H1 (cell line): ENCODE data around the gene RIN3. TPM values are rescaled to one million over a fixed set of nuclear protein-coding genes. Genes with fewer than 3 reads are reported as not detected.

ENCODE experiments used
- CTCF ChIA-PET: fragments of 300-600 bp; sonication (Branson Sonifier 250); formaldehyde crosslinking; loops from one replicate; lab custom pipeline; 2021; ENCODE audit not compliant: partially characterized antibody; lab: Charles Lee
- POLR2A ChIA-PET: fragments of 300-600 bp; sonication (Branson Sonifier 250); formaldehyde crosslinking; loops from one replicate; lab custom pipeline; 2021; ENCODE audit warnings: inconsistent platforms; ENCODE audit not compliant: partially characterized antibody; lab: Charles Lee
- DNase-seq, 2 experiments: peaks; one replicate each; pipeline versions ENCODE4 v3.0.0 to v3.0.0-alpha.2; 2010 to 2022; ENCODE audit warnings: low spot score in 2 of 2, low read depth in 1 of 2, mixed read lengths in 1 of 2
- FAIRE-seq: peaks from 2 replicates; lab custom pipeline; 2011; peaks lifted over from hg19 to GRCh38; lab: Jason Lieb, UNC
- H2AFZ ChIP-seq: 2 replicates; pipeline ENCODE4 v1.8.1; 2012; ENCODE audit warnings: low read length, inconsistent platforms
- H2AK5ac ChIP-seq: 2 replicates; pipeline ENCODE4 v1.6.1; 2013; ENCODE audit warnings: low read depth, low read length
- H2BK120ac ChIP-seq: replicated peaks from 2 replicates; pipeline ENCODE3; 2013; ENCODE audit warnings: low read depth, low read length, inconsistent platforms
- H2BK12ac ChIP-seq: 2 replicates; pipeline ENCODE4 v1.6.1; 2013; ENCODE audit warnings: low read depth, low read length
- H2BK15ac ChIP-seq: 2 replicates; pipeline ENCODE4 v1.6.1; 2013; ENCODE audit warnings: low read length
- H2BK20ac ChIP-seq: 2 replicates; pipeline ENCODE4 v1.6.1; 2013; ENCODE audit warnings: low read length
- H2BK5ac ChIP-seq: 2 replicates; pipeline ENCODE4 v1.6.1; 2013; ENCODE audit warnings: low read depth, low read length
- H3K14ac ChIP-seq: 2 replicates; pipeline ENCODE4 v1.6.1; 2013; ENCODE audit warnings: inconsistent platforms; ENCODE audit not compliant: insufficient read length
- H3K18ac ChIP-seq: 2 replicates; pipeline ENCODE4 v1.6.1; 2013; ENCODE audit warnings: low read length; ENCODE audit errors: extremely low read depth
- H3K23ac ChIP-seq: 2 replicates; pipeline ENCODE4 v1.6.1; 2013; ENCODE audit warnings: inconsistent platforms; ENCODE audit not compliant: insufficient read length
- H3K23me2 ChIP-seq: 2 replicates; pipeline ENCODE4 v1.6.1; 2013; ENCODE audit warnings: low read depth, low read length
- H3K27ac ChIP-seq: 2 replicates; pipeline ENCODE4 v1.6.1; 2011; ENCODE audit warnings: low read depth, low read length, inconsistent platforms
- H3K27me3 ChIP-seq, 4 experiments: replicated peaks in 1 of 4; 1 replicate in 1 of 4; 2 replicates in 3 of 4; pipeline versions ENCODE4 v1.6.1 to v1.8.1; 2011 to 2013; ENCODE audit warnings: low read length in 3 of 4, mild to moderate bottlenecking in 3 of 4, inconsistent platforms in 2 of 4, mixed read lengths in 2 of 4, moderate library complexity in 1 of 4; ENCODE audit not compliant: control insufficient read depth in 3 of 4, insufficient read depth in 3 of 4; ENCODE audit errors: extremely low read depth in 1 of 4
- H3K36me3 ChIP-seq, 4 experiments: 2 replicates each; pipeline versions ENCODE4 v1.6.1 to v1.8.1; 2011 to 2013; ENCODE audit warnings: mild to moderate bottlenecking in 4 of 4, low read length in 3 of 4, moderate library complexity in 2 of 4, control low read depth in 1 of 4, inconsistent platforms in 1 of 4; ENCODE audit not compliant: insufficient read depth in 4 of 4, control insufficient read depth in 2 of 4
- H3K4ac ChIP-seq: replicated peaks from 2 replicates; pipeline ENCODE3; 2013; ENCODE audit warnings: low read length, low read depth, mixed read lengths, inconsistent platforms; ENCODE audit not compliant: insufficient read length
- H3K4me1 ChIP-seq, 4 experiments: replicated peaks in 1 of 4; 1 replicate in 1 of 4; 2 replicates in 3 of 4; pipeline versions ENCODE4 v1.6.1 to v1.8.1; 2011 to 2013; ENCODE audit warnings: low read length in 3 of 4, inconsistent platforms in 2 of 4, mixed read lengths in 1 of 4; ENCODE audit not compliant: insufficient read depth in 4 of 4, control insufficient read depth in 3 of 4
- H3K4me2 ChIP-seq, 2 experiments: 2 replicates each; pipeline versions ENCODE4 v1.6.1 to v1.8.1; 2011 to 2013; ENCODE audit warnings: low read depth in 2 of 2, low read length in 2 of 2, control low read depth in 1 of 2, inconsistent platforms in 1 of 2, mild to moderate bottlenecking in 1 of 2; ENCODE audit not compliant: insufficient read depth in 1 of 2
- H3K4me3 ChIP-seq, 4 experiments: fragments of 200-600, 300-600 bp in 1 of 4; sonication (generic), shearing (Covaris generic), sonication (Bioruptor Twin) in 1 of 4; 2 replicates each; pipeline versions ENCODE4 v1.5.1 to v1.8.1; 2011 to 2016; ENCODE audit warnings: low read length in 4 of 4, low read depth in 3 of 4, control low read depth in 2 of 4, inconsistent platforms in 2 of 4, mild to moderate bottlenecking in 2 of 4, mixed read lengths in 1 of 4, moderate library complexity in 1 of 4; ENCODE audit not compliant: insufficient read depth in 2 of 4; ENCODE audit errors: extremely low read depth in 1 of 4
- H3K56ac ChIP-seq: replicated peaks from 2 replicates; pipeline ENCODE3; 2013; ENCODE audit warnings: low read depth, mild to moderate bottlenecking, mixed read lengths, low read length, inconsistent platforms; ENCODE audit not compliant: insufficient read length
- H3K79me1 ChIP-seq: 2 replicates; pipeline ENCODE4 v1.6.1; 2013; ENCODE audit warnings: low read depth, low read length, control low read depth
- H3K79me2 ChIP-seq, 2 experiments: 2 replicates each; pipeline versions ENCODE4 v1.6.1 to v1.8.1; 2012 to 2013; ENCODE audit warnings: low read length in 2 of 2, mild to moderate bottlenecking in 2 of 2, inconsistent platforms in 1 of 2; ENCODE audit not compliant: insufficient read depth in 2 of 2, control insufficient read depth in 1 of 2
- H3K9ac ChIP-seq, 4 experiments: replicated peaks in 1 of 4; 1 replicate in 1 of 4; 2 replicates in 3 of 4; pipeline versions ENCODE4 v1.6.1 to v1.8.1; 2011 to 2013; ENCODE audit warnings: low read depth in 3 of 4, low read length in 3 of 4, control low read depth in 2 of 4, mild to moderate bottlenecking in 2 of 4, moderate library complexity in 2 of 4, inconsistent platforms in 1 of 4; ENCODE audit errors: extremely low read depth in 1 of 4
- H3K9me3 ChIP-seq, 2 experiments: 2 replicates each; pipeline versions ENCODE4 v1.6.1 to v1.8.1; 2012 to 2013; ENCODE audit warnings: mild to moderate bottlenecking in 2 of 2, moderate library complexity in 2 of 2, control low read depth in 1 of 2, inconsistent platforms in 1 of 2, low read depth in 1 of 2, low read length in 1 of 2, mixed read lengths in 1 of 2; ENCODE audit not compliant: insufficient read depth in 2 of 2
- H4K20me1 ChIP-seq, 2 experiments: replicated peaks in 1 of 2; 2 replicates each; pipeline versions ENCODE3 to v1.8.1; 2011 to 2013; ENCODE audit warnings: inconsistent platforms in 2 of 2, low read length in 2 of 2, mild to moderate bottlenecking in 1 of 2; ENCODE audit not compliant: insufficient read depth in 2 of 2, control insufficient read depth in 1 of 2
- H4K5ac ChIP-seq: 2 replicates; pipeline ENCODE4 v1.6.1; 2013; ENCODE audit warnings: low read length, low read depth, mixed read lengths, inconsistent platforms; ENCODE audit not compliant: insufficient read length
- H4K8ac ChIP-seq: 2 replicates; pipeline ENCODE4 v1.8.0; 2013; ENCODE audit warnings: mild to moderate bottlenecking, moderate library complexity, low read length, inconsistent platforms; ENCODE audit not compliant: insufficient read depth; ENCODE audit errors: extremely low read depth
- H4K91ac ChIP-seq: replicated peaks from 2 replicates; pipeline ENCODE3; 2013; ENCODE audit warnings: low read length, mixed read lengths, inconsistent platforms; ENCODE audit not compliant: insufficient read length
- CTCF ChIP-seq, 3 experiments: IDR thresholded peaks; 1 replicate in 2 of 3; 2 replicates in 1 of 3; pipeline versions ENCODE4 v1.5.1 to v1.6.1; 2011; ENCODE audit warnings: low read length in 3 of 3, mild to moderate bottlenecking in 3 of 3, inconsistent platforms in 2 of 3, low read depth in 1 of 3, moderate library complexity in 1 of 3; ENCODE audit not compliant: insufficient read depth in 1 of 3; ENCODE audit errors: control extremely low read depth in 1 of 3
- RAD21 ChIP-seq, 2 experiments: IDR thresholded peaks in 1 of 2; conservative IDR thresholded peaks in 1 of 2; 2 replicates each; pipeline ENCODE4 v1.6.1; 2011; ENCODE audit warnings: low read depth in 2 of 2, low read length in 2 of 2, improper control_type of control experiment in 1 of 2, inconsistent platforms in 1 of 2, mild to moderate bottlenecking in 1 of 2, moderate library complexity in 1 of 2
- TAF7 ChIP-seq: optimal IDR thresholded peaks from 2 replicates; pipeline ENCODE3; 2011; ENCODE audit warnings: low read depth, mild to moderate bottlenecking, inconsistent platforms, low read length, moderate library complexity, borderline replicate concordance
- TEAD4 ChIP-seq: IDR thresholded peaks from 2 replicates; pipeline ENCODE4 v1.6.1; 2012; ENCODE audit warnings: low read depth, low read length, inconsistent platforms, mixed read lengths
- WGBS, 2 experiments: shearing (Covaris generic) in 1 of 2; methylation state at CpG; one replicate each; pipeline versions ENCODE4 v1.1.6 to v1.1.7; 2013 to 2015; ENCODE audit warnings: low lambda C conversion rate in 2 of 2, mixed read lengths in 2 of 2, inconsistent platforms in 1 of 2, low coverage in 1 of 2, missing lambda C conversion rate in 1 of 2; ENCODE audit not compliant: insufficient replicate concordance in 2 of 2, insufficient coverage in 1 of 2, insufficient read length in 1 of 2; ENCODE audit errors: extremely low coverage in 1 of 2, missing lambda C conversion rate in 1 of 2; 5-methylcytosine and 5-hydroxymethylcytosine counted together
- polyA plus RNA-seq, 7 experiments: library from polyadenylated mRNA; depleted of rRNA in 3 of 7; stranded (reverse) in 5 of 7; unstranded in 2 of 7; fragments of >200 nt in 5 of 7; fragments of 200-250 nt in 2 of 7; gene quantifications; 1 replicate in 5 of 7; 2 replicates in 1 of 7; 4 replicates in 1 of 7; pipeline versions ENCODE4 v1.2.1 to v1.2.3, GENCODE V29; 2011 to 2013; ENCODE audit warnings: missing spikeins in 2 of 7, mixed read lengths in 2 of 7
- total RNA-seq: library from RNA; stranded (reverse); fragmentation: NEBNext Ultra II Directional; extraction: Animal tissue kit (Norgen Biotek cat#: 25700); gene quantifications from 2 replicates; pipeline ENCODE4 v1.2.1, GENCODE V29; 2021

RIN3 gene
- total and polyA plus RNA-seq, 2 of the 8 experiments (the other 6 are each of a cell fraction or from before 2014, with no cell fraction given) = 0.59 to 1.5 TPM

DNA sequence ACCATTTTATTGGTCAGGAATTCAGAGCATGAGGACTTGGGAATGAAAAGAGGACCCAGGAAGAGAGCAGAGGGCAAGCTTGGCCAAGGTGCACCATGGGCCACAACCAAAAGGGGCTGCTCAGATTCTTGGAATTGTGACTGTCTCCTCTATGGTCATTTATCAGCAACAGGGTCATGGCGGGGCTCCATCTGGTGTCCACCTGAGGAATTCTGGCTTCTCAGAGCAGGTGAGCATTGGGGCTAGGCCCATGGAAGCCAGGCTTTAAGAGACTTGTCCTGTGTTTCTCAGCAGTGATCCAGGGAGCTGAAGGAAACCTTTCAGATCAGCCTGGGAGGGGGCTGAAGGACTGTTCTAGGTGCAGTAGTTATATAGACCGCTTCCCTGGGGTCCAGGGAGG, 2.6 kb upstream of the RIN3 start:
- peaks cover 14% of the 10 kb centered on the region; the same call in 1 of the 2 replicates for H3K23me2 ChIP-seq
- no peak overlapping the region for H3K23ac ChIP-seq
- H4K5ac ChIP-seq = no peak overlapping the region
- H2AFZ ChIP-seq = no peak overlapping the region
- H3K36me3 ChIP-seq = no peaks in the 10 kb centered on the region
- no peak overlapping the region for H3K4ac ChIP-seq
- TF ChIP-seq CTCF (IDR thresholded peaks at IDR 0.05; ENCODE audit: control extremely low read depth in 1 of 3, insufficient read depth in 1 of 3, low read depth in 1 of 3, low read length in 3 of 3) (peak; percentile 50 to 69 (median 66)), RAD21 (IDR thresholded peaks at IDR 0.05 in 1 of 2, conservative IDR thresholded peaks at IDR 0.05 in 1 of 2; ENCODE audit: low read depth in 2 of 2, low read length in 2 of 2) (peak; percentile 54 to 73), TAF7 (no peak), TEAD4 (0 out of 2 replicates have a peak, but pooled peaks have one; percentile 51)
- no peak overlapping the region for H3K9ac ChIP-seq
- no peak overlapping the region for H4K8ac ChIP-seq
- H2BK5ac ChIP-seq = no peak overlapping the region
- CTCF ChIA-PET = interaction anchor here (0.6 to 1.9 kb wide), 16 partner anchors 10 to 939 kb away, joined by 3 to 9 read pairs (median 4); no protein-coding TSS in a partner anchor
- H3K79me1 ChIP-seq = no peaks in the 10 kb centered on the region
- H3K4me2 ChIP-seq = no peak overlapping the region
- POLR2A ChIA-PET = no interaction called here
- no peak overlapping the region for H2BK120ac ChIP-seq
- no peak overlapping the region for H3K27ac ChIP-seq
- H4K20me1 ChIP-seq = no peaks in the 10 kb centered on the region
- H2AK5ac ChIP-seq = no peak overlapping the region
- H3K14ac ChIP-seq = no peak overlapping the region
- H3K27me3 ChIP-seq = peaks cover 12 to 34% (median 27%) of the 10 kb centered on the region in 4 experiments
- no peaks in the 10 kb centered on the region for H3K79me2 ChIP-seq
- no peak overlapping the region for H4K91ac ChIP-seq
- H2BK12ac ChIP-seq = no peak overlapping the region
- FAIRE-seq = peak; percentile 7
- H3K9me3 ChIP-seq = no peaks in the 10 kb centered on the region
- 77% methylated on average over 2 of the region's 2 CpGs; no CpG with 5 or more reads in 1 of the 2 experiments for WGBS, 2 experiments
- H2BK15ac ChIP-seq = no peak overlapping the region
- DNase-seq = no peak
- no peak overlapping the region for H3K56ac ChIP-seq
- H3K4me1 ChIP-seq = 0 out of 7 replicates have a peak, but pooled peaks cover 0 to 5% (median under 1%) of the 10 kb centered on the region in 4 experiments
- no peak overlapping the region for H3K4me3 ChIP-seq
- no peak overlapping the region for H2BK20ac ChIP-seq
- no peak overlapping the region for H3K18ac ChIP-seq
